ENCODE measurements around the gene IFI16.
"Not testable (repeated sequence)": the region's sequence is repeated elsewhere in the genome, so short reads cannot be mapped to it uniquely, and the experiment has no call there.

Gene IFI16

GRCh38 chr1:159067699-159068621 lies 58.3 kb downstream of the IFI16 start:
- no peak for DNase-seq

- no peak for DNase-seq
These were observed 59.2 kb downstream of the IFI16 start for GRCh38 chr1:159068886-159069285.

GRCh38 chr1:159071970-159072582 lies 62.4 kb downstream of the IFI16 start:
- no peak for DNase-seq

- DNase-seq = peak; percentile 76 to 77
These were observed 66.9 kb downstream of the IFI16 start, which contains the start of gene AIM2 for GRCh38 chr1:159076438-159077119. TSS of gene AIM2 (minus strand) at chr1:159076766. CDS start at chr1:159073499, 3,267 bp downstream.

- DNase-seq = peak; percentile 99 to 100
These were observed 67.6 kb downstream of the IFI16 start for GRCh38 chr1:159077120-159077961.

- DNase-seq = no peak
These were observed 69.8 kb downstream of the IFI16 start for GRCh38 chr1:159079525-159079924.

GRCh38 chr1:159081626-159082025 lies 71.9 kb downstream of the IFI16 start:
- no peak for DNase-seq

- DNase-seq = no peak
These were observed 73.3 kb downstream of the IFI16 start for GRCh38 chr1:159083013-159083412.

GRCh38 chr1:159084152-159084551 lies 74.4 kb downstream of the IFI16 start:
- DNase-seq = no peak

GRCh38 chr1:159084867-159085266 lies 75.2 kb downstream of the IFI16 start:
- no peak for DNase-seq

GRCh38 chr1:159088050-159088449 lies 78.3 kb downstream of the IFI16 start:
- no peak for DNase-seq

GRCh38 chr1:159088546-159089183 lies 79.0 kb downstream of the IFI16 start:
- no peak for DNase-seq

- no peak for DNase-seq
These were observed 79.6 kb downstream of the IFI16 start for GRCh38 chr1:159089184-159089791.

- no peak for DNase-seq
These were observed 80.8 kb downstream of the IFI16 start for GRCh38 chr1:159090286-159091179.

- no peak for DNase-seq
These were observed 81.5 kb downstream of the IFI16 start for GRCh38 chr1:159091180-159091560.

GRCh38 chr1:159091607-159092031 lies 81.9 kb downstream of the IFI16 start:
- DNase-seq = no peak

GRCh38 chr1:159092036-159092760 lies 82.5 kb downstream of the IFI16 start:
- DNase-seq = no peak

GRCh38 chr1:159098596-159098995 lies 88.9 kb downstream of the IFI16 start:
- DNase-seq = no peak

- no peak for DNase-seq
These were observed 90.9 kb downstream of the IFI16 start for GRCh38 chr1:159100589-159100988.

- not testable (repeated sequence) for DNase-seq
These were observed 93.3 kb downstream of the IFI16 start for GRCh38 chr1:159103021-159103420.
